Suprapubic skin (tissue), 4 donors: ENCODE results near the gene HDAC5.

ENCODE experiments used
- CTCF ChIP-seq, 2 donors: fragments of 200-600 bp in 1 of 2; fragments of 450-650 bp in 1 of 2; sonication (generic) in 1 of 2; IDR thresholded peaks; one replicate each; pipeline ENCODE4 v1.5.1; 2016 to 2019; ENCODE audit warnings: antibody characterized with exemption in 2 of 2, mild to moderate bottlenecking in 1 of 2, moderate library complexity in 1 of 2
- EP300 ChIP-seq: sonication (generic); formaldehyde crosslinking; IDR thresholded peaks from one replicate; pipeline ENCODE4 v1.6.1; 2017; ENCODE audit warnings: antibody characterized with exemption
- POLR2A ChIP-seq, 2 donors: fragments of 450-650 bp; IDR thresholded peaks; one replicate each; pipeline ENCODE4 v1.6.1; 2017; ENCODE audit warnings: antibody characterized with exemption in 2 of 2, mild to moderate bottlenecking in 2 of 2, moderate library complexity in 2 of 2
- POLR2AphosphoS5 ChIP-seq, 3 donors: sonication (generic); formaldehyde crosslinking; IDR thresholded peaks; one replicate each; pipeline ENCODE4 v1.6.1; 2017; ENCODE audit warnings: antibody characterized with exemption in 3 of 3

- no peak for TF ChIP-seq CTCF (IDR thresholded peaks at IDR 0.05)
- no peak for TF ChIP-seq POLR2AphosphoS5 (IDR thresholded peaks at IDR 0.05)
- no peak for TF ChIP-seq POLR2A (IDR thresholded peaks at IDR 0.05)
- TF ChIP-seq EP300, result no peak
Observed at GRCh38 chr17:44087319-44087718, 36.1 kb downstream of the HDAC5 start.
